NCI-H187 treated with DMSO at 0.1 percent for 48 hours (cell line): ENCODE measurements around the gene LAG3.
"Not testable (repeated sequence)": the region's sequence is repeated elsewhere in the genome, so short reads cannot be mapped to it uniquely, and the experiment has no call there.

Experiments used
- DNase-seq: peaks from one replicate; lab custom pipeline; 2025; lab: John Stamatoyannopoulos, UW

The LAG3 gene

DNA sequence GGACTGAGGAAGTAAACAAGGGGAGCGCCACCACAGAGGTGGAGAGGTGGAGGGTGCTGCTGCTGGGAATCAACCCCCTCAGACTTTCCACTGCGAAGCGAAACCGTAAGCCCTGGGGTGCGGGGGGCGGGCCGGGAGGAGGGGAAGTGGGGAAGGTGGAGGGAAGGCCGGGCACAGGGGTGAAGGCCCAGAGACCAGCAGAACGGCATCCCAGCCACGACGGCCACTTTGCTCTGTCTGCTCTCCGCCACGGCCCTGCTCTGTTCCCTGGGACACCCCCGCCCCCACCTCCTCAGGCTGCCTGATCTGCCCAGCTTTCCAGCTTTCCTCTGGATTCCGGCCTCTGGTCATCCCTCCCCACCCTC, at the start of gene LAG3:
Gene LAG3, plus strand, starts transcription at position 190 of the 365 bp plus-strand sequence. CDS start 333 bp downstream, outside the sequence.
- DNase-seq, result no peak

DNA sequence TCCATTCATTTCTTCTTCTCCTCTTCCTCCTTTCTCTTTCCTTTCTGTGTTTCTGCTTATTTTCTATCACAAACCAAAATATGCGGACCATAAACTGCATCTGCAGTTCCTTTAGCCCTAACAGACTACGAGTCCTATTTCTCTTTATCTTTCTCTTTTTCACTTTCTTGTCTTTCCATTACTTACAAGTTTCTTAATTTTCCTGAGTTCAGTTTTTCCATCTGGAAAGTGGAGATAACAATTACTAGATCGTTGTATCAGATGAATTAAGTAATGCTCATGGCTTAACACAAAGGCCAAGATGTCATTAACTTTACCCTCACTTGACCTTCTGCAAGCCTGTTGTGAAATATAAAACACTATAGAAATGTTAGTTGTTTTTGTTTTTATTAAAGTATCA, 49.5 kb upstream of the LAG3 start:
- no peak for DNase-seq

DNA sequence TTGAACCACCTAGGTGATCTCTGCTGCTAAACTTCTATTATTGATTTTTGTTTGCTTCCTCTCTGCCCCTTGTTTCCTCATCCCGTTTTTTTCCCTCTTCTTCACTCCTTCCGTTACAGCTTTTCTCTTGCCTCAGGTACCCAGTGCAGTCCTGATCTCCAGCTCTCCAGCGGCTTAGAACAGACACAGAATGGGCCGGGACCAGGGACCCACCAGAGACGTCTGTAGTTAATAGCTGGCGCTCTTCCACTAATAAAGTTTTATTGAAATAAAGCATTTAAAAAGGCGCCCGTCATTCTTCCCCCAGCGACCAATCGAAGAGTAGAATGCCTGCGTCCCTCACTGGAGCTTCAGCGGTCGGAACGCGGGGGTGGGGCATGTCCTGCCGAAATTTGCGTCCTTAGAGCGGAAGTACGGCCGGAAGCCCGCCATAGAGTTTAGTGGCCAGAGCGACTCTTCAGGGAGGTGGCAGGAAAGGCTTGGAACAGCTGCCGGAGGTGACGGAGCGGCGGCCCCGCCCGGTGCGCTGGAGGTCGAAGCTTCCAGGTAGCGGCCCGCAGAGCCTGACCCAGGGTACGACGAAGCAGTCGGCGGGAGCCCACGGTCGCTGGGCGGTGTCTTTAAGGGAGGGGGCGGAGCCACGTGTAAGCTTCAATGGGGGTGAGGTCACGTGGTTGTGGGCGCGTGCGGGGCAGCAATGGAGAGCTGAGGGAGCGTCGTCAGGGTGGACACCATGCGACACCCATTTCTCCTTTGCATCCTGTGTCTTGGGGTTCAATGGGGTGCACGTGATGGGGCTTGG, 48.5 kb upstream of the LAG3 start, which contains the start of gene COPS7A:
Gene COPS7A, plus strand, starts transcription at position 440 of the 802 bp plus-strand sequence. CDS start 611 bp downstream, outside the sequence.
- peak; percentile 92 for DNase-seq

- no peak for DNase-seq
Measured at GRCh38 chr12:6724409-6724797, 47.9 kb upstream of the LAG3 start.

GRCh38 chr12:6725350-6725749, 47.0 kb upstream of the LAG3 start:
- DNase-seq, result no peak

- no peak for DNase-seq
Measured at GRCh38 chr12:6729186-6729585, 43.1 kb upstream of the LAG3 start.

DNA sequence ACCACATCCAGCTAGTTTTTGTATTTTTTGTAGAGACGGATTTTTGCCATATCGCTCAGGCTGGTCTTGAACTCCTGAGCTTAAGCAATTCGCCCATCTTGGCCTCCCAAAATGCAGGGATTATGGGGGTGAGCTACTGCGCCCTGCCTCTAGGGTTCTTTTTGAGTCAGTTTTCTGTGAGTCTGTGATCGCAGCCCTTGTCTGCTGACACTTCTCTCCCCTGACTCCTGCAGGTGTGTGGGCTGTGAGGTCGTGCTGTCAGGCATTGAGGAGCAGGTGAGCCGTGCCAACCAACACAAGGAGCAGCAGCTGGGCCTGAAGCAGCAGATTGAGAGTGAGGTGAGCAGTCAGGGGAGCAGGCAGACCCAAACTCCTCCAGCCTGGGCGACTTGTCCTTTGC, 42.2 kb upstream of the LAG3 start:
- DNase-seq, result no peak

DNA sequence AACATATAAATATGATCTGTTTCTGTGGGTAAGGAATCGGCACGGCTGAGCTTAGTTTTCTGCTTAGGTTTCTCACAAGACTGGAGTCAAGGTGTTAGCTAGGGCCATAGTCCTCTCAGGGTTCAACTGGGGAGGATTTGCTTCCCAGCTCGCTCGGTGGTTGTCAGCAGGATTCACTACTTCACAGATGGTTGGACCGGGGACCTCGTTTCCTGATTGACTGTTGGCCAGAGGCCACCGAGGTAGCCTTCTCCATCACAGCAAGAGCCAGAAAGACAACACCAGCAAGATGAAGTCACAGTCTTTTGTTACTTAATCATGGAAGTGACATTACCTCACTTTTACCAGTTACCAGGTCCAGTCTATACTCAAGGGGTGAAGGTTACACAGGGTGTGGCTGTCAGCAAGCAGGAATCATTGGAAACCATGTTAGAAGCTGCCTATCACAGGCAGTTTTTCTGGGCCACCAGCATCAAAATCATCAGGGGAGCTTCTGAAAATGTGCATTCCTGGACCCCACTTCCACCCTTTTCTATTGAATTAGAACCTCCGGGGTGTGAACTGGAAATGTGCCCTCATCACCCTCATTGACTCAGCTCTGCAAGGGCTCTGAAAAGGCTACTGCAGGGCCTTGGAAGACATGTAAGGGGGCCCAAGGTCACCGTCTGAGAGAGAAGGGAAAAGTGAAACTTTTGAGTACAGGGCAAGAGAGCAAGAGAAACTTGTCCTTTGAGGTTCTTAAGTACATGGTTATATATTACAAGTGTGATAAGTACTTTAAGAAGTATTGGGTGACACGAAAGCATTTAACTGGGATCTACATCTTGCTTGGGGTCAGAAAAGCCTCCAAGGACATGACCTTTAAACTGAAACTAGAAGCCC, 37.6 kb upstream of the LAG3 start:
- no peak for DNase-seq

DNA sequence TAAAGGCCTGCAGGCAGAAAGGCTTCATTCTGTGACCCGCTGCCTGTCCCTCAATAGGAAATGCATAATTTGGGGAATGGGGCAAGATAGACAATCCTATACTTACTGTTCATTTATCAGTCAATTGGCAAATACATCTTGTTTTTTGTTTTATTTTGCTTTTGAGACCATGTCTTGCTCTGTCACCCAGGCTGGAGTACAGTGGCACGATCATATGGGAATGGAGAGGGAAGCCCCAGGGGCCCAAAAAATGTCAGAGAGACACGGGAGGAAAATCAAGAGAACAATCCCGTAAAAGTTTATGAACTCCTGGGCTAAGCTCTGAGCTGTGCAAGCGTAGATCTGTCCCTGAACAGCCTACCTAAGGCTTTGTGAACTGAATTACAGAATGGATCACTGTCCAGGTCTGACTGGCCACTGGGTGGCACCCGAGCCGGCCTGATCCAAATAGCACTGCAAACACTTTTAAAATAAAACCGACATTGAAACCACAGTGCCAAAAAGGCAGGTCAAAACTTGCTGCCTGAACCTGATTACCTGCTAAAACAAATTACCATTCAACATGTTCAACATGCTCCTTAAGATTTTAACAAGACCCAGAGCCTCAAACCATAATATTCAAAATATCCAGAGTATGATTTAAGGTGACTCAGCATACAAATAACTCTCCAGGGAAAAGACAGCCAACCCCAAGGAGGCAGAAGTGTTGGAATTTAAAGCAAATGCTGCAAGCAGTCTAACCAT, 36.7 kb upstream of the LAG3 start:
- DNase-seq, result no peak

GRCh38 chr12:6736754-6737153, 35.6 kb upstream of the LAG3 start:
- DNase-seq, result no peak

GRCh38 chr12:6742080-6742479, 30.2 kb upstream of the LAG3 start:
- DNase-seq, result not testable (repeated sequence)

GRCh38 chr12:6742834-6743233, 29.5 kb upstream of the LAG3 start:
- DNase-seq, result no peak

- not testable (repeated sequence) for DNase-seq
Measured at GRCh38 chr12:6743300-6743699, 29.0 kb upstream of the LAG3 start.

DNA sequence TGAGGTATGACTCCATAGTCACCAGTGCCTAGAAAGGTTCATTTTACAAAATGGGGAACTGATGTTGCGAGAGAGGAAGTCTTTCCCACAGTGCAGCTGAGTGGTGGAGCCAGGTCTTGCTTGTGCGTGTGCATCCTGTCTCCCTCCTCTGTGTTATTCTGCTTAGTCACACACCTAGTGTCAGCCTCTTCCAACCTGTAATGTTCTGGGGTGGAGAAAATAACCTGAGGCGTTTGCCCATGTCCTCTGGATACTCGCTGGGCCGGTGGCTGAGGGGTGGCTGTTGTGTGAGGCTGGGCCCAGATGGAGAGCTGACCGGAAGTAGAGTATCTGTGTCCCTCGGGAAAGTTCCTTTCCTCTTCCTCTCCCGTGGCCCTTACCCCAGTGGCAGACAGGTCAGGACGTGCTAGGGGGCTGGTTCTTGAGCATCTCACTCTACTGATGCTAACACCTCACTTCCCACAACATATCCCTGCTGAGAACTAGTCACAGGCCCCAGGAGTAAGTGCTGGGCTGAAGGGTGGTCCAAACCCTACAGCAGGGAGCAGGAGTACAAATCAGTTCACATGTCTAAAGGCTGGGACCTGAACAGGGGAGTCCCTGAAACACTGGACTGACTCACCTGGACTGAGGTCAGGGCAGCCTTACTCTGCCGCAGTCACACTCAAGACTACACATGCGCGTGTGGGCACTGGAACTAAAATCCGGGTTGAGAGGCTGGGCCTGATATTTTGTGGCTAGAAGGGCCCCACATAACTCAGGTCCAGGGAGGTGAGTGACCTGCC, 26.4 kb upstream of the LAG3 start:
- DNase-seq, result no peak

DNA sequence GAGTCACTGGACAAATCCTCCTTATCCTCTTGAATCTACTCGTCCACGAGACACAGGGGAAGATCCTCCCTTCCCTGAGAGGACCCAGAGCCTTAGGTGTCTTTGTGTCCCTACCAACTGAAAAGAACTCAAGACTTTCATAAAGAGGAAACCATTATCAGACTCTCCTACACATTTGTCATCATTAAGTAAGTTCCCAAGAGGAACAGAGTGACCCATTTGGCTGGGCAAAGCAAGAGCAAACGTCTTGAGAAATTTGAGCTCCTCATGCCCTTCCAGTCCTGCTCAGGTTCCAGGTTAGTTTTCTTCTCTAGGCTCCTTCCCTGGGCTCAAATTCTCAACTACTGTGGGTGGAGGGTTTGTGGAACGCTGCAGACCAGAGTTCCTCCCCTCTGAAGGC, 25.1 kb upstream of the LAG3 start:
- DNase-seq, result no peak

GRCh38 chr12:6748761-6749160, 23.6 kb upstream of the LAG3 start:
- DNase-seq, result no peak

DNA sequence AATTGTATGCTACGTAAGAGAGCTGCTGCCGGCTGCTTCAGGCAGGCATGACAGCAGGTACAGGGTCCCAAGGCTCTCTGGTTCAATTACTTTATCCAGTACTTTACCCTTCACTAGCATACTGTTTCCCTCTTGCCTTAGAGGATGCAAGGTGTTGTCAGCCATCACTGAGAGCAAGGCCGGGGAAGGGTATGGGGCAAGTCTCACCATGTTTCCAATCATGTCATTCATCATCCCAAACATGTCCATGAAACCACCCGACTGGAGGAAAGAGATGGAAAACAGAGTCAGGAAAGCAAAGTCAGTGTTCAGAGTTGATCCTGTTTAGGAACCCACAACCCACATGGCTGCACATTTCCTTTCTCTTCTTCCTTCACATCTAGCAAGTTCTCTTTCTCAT, 21.8 kb upstream of the LAG3 start:
- no peak for DNase-seq

DNA sequence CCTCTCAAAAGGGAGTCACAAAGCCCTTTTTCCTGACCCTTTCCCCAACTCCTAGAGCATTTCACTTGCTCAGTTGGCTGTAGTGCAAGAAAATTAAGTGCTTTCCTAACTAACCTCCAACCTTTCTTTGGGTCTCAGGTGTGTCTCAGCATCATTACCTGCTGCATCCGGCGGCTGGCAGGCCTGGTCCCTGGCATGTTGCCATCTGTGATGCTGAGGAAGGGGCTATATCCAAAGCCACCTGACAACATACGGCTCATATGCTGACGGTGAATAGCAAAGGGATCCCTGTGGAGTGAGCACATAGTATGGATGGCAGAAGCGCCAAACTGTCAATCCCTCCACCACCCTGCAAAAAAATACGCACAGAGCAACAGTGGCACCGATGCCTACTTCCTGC, 20.6 kb upstream of the LAG3 start:
- DNase-seq, result no peak

- no peak for DNase-seq
Measured at GRCh38 chr12:6752167-6752920, 20.0 kb upstream of the LAG3 start.

GRCh38 chr12:6752921-6753771, 19.2 kb upstream of the LAG3 start, which contains the start of gene MLF2:
Gene MLF2 (minus strand): TSS chr12:6753141. CDS start chr12:6752334, 807 bp downstream.
- peak; percentile 83 for DNase-seq
